NCI-H524 (cell line): ENCODE data around the gene CLEC2A.
"Not testable (repeated sequence)": the region's sequence is repeated elsewhere in the genome, so short reads cannot be mapped to it uniquely, and the experiment has no call there.

Experiments used
- DNase-seq, 2 experiments: peaks; one replicate each; lab custom pipeline; 2025; lab: John Stamatoyannopoulos, UW

CLEC2A gene

DNA sequence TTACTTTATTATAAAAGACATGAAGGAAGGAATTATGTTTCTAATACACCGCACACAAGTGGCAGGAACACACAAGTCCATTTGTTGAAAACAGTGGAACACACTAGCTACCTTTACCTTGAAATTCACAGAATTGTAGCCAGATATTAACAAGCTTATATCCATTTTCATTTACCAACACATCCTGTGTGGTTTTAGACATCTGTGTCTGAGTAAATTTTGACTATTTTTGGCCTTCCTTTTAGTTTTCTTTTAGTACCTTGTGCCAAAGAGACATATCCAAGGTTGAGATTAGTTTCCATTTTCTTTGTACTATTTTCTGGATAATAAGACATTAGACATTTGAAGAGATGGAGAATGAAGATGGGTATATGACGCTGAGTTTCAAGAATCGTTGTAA, 50.9 kb downstream of the CLEC2A start, which contains the start of gene KLRF2:
Gene KLRF2 (plus strand): TSS at position 244 of the 400 bp plus-strand sequence. CDS start 107 bp downstream, at position 351.
- no peak for DNase-seq

DNA sequence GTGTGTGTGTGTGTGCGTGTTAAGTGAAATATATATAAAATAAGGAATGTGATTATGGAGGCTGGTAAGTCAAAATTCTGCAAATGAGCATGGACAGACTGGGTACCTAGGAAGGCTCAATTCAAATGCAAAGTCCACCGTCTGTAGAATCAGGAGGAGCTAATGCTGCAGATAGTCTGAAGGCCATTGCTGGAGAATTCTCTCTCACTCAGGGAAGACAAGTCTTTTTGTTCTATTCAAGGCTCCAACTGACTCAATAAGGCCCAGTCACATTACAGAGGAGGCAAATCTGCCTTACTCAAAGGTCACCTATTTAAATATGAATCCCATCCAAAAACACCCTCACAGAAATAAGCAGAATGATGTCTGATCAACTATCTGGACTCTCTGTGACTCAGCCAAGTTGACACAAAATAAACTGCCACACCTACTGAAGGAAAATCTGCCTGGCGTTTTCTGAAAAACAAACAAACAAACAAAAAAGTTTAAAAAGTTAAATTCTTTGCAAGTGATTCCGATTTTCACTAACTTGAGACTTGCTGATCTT, 51.6 kb downstream of the CLEC2A start:
- no peak for DNase-seq

DNA sequence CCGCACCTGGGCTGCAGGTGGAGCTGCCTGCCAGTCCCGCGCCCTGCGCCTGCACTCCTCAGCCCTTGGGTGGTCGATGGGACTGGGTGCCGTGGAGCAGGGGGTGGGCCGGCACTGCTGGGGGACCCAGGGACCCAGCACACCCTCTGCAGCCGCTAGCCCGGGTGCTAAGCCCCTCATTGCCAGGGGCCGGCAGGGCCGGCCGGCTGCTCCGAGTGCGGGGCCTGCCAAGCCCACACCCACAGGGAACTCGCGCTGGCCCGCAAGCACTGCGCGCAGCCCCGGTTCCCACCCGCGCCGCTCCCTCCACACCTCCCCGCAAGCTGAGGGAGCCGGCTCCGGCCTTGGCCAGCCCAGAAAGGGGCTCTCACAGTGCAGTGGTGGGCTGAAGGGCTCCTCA, 56.0 kb downstream of the CLEC2A start:
- DNase-seq: not testable (repeated sequence)

DNA sequence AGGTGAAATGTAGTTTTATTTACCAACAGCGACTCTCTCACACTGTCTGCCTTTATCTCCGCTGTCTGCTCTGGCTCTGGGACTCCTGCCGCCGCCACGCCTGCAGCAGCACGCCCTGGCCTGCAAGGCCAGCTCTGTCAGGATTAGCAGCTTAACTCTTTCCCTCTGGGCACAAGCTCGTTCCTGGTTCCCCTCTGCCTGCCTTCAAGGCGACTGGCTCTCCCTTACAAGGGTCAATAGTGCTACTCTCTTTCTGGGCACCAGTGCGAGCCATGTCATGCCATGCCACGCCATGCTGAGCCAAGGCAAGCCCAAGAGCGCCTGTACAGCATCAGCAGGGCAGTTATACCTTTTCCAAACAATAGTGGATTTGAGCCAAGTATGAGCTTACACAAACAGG, 59.4 kb downstream of the CLEC2A start:
- DNase-seq: no peak

DNA sequence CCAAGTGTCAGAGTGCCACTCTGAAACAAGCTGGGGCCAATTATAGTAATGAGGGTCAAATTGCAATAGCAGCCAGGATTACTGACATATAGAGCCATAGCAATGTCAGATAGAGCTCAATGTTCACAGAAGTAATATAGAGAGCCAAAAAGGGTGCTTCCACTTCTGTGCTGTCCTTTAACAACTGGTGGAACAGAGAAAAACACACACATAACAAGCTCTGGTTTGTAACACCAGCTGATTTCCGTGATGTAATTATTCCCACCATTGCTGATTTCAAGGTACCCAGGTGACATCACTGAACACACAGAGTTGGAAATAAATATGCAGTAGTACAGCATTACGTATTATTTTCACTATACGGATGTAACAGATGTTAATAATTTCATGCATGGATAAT, 60.0 kb downstream of the CLEC2A start:
- no peak for DNase-seq

DNA sequence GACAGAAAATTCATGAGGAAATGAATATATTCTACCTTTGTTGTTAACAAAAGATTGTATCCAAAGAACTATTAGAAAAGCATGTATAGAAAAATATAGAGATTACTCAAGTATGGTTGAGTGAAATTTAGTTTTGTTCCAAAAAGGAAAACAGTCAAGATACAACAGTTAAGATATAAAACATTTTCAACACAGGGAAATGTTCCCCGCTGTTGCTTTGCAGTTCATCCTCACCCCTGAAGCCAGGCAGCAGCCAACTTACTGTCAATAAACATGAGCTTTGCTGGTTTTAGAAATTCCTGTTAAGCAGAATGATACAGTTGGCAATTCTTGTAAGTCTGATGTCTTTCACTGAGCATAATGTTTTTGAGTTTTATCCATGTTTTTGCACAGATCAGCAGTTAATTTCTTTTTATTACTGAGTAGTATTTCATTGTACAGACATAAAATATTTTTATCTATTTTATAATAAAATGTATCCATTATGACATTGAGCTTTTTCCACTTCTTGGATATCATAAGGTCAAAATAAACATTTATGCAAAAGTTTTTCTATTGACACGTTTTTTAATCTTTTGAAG, 61.8 kb downstream of the CLEC2A start:
- no peak for DNase-seq

DNA sequence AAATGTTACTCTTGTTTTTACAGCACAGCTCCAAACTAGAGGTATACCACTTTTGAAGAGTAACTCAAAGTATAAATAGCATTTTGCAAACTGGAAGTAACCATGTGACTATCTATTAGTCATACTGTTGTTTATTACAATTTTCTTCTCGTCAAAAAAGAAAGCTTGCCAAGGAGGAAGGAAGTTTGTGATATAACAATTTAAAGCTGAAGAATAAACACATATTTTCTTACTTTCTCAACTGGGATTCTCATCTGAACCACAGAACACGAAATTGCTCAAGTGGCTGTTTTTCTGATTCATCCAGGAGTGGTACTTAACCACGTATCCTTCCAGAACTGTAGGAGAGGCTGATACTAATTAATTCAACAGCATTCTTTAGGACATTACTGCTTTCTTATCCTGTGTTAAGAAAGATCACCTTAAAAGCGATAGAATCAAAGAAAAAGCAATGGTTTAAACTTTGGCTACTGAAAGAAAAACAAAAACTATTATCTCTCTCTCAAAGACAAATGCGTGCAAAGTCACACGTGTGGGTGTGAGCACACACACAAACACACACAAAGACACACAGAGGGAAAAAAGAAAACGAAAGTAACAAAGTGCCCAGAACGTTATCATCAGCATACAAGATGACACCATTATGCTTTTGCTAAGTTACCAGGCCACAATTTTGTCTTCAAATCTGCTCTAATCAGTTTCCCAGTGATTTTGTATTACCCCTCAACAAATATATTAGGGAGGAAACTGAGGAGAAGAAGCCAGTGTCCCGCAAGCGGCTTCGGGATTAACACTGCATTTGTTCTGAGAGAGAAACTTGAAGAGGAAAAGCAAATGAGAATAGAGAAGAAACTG, 62.6 kb downstream of the CLEC2A start, which contains the start of gene CLEC2B:
Gene CLEC2B (minus strand): TSS at position 48 of the 855 bp plus-strand sequence.
- no peak for DNase-seq

DNA sequence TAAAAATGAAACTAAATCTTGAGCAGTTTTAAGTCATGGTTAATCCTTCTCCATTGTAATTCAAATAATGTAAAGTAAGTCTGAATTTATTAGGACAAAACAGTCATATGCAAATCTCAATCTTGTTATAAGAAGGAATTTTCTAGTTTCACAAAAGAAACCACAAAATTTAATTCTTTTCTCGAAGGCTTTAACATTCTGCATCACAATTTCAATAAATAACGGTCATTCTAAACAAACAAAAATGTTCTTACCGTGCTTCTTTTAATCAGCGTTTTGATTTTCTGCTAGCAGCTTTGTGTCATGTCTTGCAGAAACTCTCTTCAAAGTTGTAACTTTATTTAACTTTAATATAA, 63.2 kb downstream of the CLEC2A start:
- no peak for DNase-seq

DNA sequence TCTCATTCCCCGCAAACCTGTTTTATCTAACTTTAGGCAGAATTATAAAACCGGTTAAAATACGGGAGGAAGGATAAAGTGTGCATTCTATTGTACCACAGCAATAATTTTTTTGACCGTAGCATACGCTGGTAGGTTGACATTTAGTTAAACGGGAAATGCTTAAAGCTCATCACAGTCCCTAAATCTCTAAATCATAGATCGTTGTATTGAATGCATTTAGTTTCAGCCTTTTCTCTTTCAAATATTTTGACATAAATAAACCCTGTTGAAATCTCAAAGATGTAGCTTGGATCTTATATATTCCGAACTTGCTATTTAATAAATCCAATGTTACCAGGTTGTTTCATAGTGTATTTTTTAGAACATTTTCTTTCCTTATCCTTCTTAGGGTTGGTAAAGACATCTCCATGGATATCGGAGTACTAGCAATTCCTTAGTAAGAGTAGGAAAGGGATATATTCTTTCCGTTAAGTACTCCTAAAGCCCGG, 63.8 kb downstream of the CLEC2A start:
- no peak for DNase-seq

DNA sequence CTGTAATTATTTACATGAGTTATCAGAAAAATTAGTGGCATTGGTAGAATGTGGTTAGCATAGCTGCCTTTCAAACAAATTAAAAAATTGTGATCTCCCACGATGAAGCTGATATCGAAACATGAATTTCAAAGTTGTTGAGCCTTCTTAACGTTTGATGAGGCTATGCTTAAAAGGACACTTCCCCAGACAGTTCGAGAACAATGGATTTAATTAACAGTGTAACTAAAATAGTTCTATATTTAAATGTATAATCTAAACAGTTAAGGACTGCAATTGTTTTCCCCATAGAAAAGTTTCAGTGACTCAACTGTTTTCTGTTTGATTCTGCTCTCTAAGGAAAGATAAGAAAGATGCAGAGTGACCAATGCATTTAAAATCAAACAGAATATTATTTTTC, 64.6 kb downstream of the CLEC2A start:
- no peak for DNase-seq

DNA sequence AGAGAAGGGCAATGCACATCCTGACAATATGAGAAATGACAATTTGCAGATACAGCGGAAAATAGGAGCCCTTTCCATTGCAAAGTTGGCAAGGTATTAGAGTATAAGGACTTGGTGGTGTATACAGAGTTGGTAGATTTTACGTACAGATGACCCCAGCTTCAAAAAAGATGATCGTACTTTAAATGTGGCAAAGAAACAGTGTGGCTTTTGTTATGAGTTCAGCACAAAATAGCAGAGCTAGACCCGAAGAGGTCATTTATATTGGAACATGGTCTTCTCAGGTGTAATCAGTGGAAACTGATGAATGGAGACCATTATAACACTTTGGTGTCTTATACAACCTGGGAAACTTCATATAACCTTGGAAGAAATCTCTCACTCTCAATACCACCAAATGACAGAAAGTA, 65.3 kb downstream of the CLEC2A start:
- DNase-seq: no peak

DNA sequence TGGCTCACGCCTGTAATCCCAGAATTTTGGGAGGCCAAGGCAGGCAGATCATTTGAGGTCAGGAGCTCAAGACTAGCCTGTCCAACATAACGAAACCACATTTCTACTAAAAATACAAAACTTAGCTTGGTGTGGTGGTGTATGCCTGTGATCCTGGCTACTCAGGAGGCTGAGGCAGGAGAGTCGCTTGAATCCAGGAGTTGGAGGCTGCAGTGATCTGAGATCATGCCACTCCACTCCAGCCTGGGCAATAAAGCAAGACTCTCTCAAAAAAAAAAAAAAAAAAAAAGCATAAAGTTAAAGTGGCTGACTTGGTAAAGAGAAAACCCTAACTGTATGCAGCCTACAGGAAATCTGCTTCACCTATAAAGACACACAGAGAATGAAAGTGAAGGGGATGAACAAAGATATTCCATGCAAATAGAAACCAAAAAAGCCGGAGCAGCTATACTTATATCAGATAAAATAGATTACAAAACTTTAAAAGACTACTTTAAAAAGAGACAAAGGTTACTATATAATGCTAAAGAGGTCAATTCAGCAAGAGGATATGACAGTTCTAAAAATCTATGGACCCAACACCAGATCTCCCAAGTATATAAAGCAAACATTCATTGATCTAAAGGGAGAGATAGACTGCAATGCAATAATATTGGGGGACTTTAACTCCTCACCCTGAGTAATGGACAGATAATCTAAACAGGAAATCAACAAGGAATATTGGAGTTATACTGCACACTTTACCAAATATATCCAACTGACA, 67.1 kb downstream of the CLEC2A start:
- no peak for DNase-seq
